GM19043 (cell line): ENCODE measurements around the gene PNKP.

ENCODE experiments used
- ATAC-seq: cut with Tn5 transposase; IDR thresholded peaks from one replicate; pipeline ENCODE4 v1.9.1; 2021; ENCODE audit warnings: low read depth; ENCODE audit not compliant: unreplicated experiment

Gene PNKP

GRCh38 chr19:49866933-49867782, at the start of gene PNKP:
Gene PNKP (minus strand): TSS chr19:49867576. CDS start chr19:49867204, 372 bp downstream.
- peak; percentile 36 for ATAC-seq

DNA sequence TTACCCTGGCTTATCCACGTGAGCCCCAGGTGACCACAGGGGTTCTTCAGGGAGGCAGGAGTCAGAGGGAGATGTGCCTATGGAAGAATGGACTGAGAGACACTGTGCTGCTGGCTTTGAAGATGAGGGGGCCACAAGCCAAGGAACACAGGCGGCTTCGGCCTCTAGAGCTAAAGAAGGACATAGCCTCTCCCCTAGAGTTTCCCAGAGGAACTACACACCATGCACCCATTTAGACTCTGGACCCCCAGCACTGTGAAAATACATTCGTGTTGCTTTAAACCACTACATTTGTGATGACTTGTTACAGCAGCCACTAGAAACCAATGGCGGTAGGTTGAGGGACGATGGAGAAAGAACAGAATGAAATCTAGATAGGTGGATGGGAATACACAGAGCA, 47.9 kb upstream of the PNKP start:
- ATAC-seq = no peak

- ATAC-seq = no peak
Measured at GRCh38 chr19:49913720-49914119, 46.3 kb upstream of the PNKP start.

DNA sequence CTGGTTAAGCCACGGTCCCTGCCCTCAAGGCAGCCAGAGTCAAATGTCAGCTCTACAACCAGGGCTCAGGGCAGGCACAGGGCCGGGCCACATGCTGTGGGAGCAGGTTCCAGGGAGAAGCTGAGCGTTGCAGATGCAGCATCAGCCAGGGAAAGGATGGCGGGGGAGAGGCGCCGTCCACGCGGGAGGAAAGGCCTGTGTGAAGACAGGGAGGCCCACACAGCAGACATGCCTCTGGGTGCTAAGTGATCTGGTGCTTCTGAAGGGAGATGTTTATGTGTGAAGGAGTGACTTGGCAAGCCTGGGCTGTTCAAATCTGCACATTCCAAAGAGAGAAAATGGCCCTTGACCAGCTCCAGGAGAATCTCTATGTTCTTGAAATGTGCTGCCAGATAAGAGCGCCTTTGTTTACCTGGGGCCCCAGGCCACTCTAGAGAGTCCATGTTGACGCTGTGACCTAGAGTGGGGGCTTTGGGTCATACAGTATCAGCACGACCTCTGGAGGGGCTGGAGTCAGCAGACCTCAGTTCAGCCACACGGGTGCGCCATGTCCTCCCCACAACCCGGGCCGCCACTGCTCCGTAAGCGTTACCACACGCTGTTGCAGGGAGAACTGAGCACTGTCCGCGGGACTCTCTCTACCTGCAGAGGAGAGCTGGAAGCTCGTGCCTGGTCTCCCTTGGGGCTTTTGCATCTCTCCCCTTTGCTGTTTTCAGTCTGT, 45.7 kb upstream of the PNKP start:
- no peak for ATAC-seq

DNA sequence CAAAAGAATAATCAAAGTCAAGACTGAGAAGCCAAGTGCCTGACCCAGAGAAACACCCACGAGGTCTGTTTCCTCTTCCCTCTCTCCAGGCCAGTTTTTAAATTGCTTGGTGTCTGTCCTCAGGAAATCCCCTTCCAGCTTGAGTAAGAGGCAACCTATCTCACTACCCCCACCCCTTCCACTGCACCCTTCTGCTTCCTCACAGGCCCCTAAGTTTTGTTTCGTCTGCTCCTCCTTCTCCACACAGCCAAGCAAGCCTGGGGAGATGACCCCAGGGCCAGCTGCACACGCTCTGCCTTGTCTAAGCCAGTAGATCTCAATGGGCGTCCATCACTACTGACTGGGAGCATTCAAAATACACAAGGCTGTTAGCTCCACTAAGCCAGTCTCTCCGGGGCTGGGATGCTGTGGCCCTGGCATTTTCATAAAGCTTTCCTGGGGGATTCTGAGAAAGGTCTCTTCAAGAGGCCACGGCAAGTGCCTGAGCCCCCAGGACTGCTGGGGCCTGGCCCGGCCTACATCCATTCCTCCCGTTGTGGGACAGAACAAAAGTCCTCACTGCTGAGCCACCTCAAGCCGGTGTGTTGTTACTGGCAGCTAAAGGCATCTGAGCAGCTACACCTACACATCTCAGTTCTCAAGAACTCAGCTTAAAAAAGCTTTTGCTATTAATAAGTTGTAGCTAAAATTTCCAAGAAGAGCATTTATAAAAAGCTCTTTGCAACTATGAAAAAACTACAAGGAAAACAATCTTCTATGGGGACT, 44.2 kb upstream of the PNKP start:
- ATAC-seq = no peak

DNA sequence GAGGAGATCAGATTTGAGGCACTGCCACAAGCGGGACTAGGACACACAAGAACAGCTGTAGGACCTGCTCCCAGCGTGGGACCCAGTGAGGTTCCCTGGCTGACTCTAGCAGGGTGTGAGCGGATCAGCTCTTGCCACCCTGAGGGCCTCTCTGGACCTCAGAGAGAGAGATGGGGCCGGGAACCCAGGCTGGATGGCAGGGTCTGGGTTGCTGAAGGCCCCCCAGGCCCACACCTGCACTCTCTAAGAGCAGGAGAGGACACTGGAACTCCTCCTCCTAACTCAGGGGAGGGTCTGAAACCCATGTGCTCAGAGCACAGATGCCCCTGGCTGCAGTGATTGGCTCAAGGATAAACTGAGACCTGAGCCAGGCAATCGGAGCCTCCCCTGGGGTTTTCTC, 42.8 kb upstream of the PNKP start:
- ATAC-seq = no peak

DNA sequence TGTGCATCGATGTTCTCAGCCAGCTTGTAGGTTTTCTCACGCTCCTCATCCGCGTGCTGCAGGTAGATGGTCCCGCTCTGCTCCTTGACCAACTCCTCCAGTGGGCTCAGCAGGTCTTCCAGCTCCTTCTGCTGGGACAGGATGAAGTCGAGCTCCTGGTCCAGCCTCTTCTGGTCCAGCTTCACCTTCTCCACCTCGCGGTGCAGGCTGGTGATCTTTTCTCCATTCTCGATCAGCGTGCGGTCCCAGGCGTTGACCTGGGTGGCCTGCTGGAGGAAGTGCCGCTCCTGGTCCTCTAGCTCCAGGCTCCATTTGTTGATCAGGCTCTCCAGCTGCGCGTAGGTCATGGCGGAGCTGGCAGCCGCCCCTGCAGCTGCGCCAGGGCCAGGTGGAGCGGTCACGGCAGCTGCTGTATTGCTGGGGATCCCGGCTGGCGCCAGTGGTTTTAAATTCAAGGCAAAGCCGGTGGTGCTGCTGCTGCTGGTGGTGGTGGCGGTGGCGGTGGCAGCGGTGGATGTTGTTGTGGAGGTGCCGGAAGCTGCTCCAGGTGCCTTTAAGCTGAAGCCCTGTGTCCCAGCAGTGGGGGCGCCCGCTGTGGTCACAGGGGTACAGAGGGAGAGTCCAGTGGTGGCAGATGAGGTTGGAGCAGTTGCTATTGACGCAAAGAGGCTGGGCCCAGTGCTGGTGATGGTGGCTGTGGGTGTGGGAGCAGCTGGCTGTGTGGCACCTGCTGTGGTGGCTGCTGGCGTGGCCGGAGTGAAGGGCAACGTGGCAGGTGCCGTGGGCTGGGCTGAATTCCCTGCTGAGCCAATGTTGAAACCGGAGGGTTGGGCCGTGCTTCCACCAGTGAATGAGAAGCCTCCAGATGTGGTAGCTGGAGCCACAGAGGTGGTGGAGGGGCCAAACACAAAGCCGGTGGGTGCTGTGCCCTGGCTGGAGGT, 41.4 kb upstream of the PNKP start:
- no peak for ATAC-seq

DNA sequence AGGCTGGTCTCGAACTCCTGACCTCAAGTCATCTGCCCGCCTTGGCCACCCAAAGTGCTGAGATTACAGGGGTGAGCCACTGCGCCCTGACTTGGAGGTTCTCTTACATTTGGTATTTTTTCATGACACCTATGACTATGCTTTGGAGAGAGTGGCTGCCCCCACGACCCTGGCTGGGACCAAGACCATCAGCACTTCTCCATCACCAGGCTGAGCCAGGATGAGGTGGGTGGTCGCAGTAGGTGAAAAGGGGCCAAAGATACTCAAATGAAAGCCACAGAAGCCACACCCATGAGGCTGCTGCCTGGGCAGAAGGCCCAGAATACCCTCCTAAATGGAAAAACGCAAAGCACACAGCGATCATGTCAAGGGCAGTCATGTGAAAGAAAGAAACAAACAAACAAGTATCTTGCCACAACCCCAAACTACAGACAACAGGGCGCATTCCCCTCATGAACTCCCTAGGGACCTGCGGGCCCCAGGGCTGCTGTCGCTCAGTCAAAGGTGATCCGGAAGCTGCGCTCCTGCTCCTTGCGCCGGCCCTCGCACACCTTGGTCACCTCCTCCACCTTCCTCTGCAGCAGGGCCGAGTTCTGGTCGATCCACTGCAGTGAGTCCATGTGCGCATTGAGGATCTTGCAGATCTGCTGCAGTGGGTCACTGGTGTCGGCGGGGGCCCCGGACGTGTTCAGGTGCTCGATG, 40.5 kb upstream of the PNKP start:
- no peak for ATAC-seq

DNA sequence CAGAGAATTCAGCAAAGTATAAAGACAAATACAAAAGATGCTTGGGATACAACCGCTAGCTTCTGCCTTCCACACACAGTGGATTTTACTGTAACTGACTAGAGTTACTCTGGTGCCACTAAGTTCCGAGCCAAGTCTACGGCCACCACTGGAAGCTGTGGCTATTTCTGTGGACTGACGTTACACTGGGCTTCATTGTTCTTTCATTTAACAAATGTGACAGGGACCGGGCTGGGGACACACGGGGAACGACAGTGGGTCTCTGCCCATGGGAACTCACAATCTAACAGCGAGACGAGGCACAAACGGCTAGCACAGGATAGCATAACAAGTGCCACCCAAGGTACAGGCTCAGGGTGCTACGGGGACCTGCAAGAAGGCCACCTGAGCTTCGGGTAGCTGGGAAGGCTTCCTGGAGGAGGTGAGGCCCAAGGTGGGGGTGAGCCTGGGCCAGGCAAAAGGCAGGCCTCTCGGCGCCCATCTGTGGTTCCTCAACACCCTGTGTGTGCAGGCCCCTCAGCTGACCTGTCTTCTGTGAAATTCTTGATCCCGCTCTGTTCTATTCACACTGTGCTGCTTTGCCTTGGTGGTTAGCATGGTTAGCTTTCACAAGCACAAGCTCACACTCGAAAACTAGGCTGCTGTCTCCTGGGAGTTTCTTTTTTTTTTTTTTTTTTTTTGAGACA, 39.6 kb upstream of the PNKP start:
- ATAC-seq = no peak

DNA sequence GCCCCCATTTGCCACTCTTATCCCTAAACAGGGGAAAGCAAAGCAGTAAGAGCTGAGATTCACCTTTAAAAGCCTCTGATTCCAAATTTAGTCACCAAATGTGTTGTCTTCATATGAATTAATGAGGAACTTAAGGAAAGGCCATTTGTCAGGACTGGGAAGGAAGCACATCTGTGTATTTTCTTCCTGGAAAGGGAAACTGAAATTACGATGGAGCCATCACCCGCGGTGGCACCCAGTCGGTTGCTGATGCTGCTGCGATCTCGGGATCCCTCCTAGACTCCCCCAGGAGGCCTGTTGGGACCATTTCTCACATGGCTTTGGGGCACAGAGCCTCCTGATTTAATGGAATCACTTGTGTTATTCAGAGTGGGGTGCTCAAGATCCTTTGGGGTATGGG, 36.8 kb upstream of the PNKP start:
- ATAC-seq = no peak

DNA sequence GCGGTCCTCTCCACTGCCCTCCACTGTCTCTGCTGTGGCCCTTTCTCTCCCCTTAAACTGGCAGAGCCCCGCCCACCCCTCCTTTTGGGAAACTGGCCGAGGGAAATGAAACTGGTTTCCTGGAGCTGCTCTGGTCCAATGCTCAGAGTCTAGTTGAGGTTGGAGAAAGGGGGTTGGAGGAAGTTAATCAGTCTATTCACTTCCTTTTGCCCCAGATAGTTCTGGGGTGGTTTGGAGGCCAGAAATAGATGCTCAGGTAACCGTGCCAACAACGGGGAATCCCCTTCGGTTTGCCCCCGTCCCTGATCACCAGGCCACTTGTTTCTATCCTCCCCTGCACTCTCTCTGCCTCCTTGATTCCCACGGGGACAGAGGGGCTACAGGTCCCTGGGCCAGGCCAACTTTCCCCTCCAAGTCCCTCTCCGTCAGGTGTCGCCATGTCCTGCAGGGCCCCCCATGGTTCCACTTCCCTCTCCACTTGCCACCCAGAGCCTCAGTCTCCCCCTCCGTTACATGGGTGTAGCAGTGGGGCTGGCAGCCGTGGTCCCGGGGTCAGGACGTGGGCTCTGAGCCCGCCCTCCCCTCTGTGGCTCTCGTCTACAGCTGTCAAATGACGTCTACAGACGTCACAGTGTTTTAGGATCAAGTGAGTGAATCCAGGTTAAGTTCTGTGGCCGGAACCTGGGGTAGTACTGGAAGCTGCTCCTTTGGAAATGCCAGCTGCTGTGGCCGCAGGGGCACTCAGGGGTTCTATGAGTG, 29.7 kb upstream of the PNKP start, which contains the start of gene IL4I1:
IL4I1 (minus strand) TSS at position 25 of the 759 bp plus-strand sequence. CDS start 727 bp downstream, outside the sequence.
- ATAC-seq = peak; percentile 67

- no peak for ATAC-seq
Measured at GRCh38 chr19:49895566-49896297, 28.4 kb upstream of the PNKP start.

DNA sequence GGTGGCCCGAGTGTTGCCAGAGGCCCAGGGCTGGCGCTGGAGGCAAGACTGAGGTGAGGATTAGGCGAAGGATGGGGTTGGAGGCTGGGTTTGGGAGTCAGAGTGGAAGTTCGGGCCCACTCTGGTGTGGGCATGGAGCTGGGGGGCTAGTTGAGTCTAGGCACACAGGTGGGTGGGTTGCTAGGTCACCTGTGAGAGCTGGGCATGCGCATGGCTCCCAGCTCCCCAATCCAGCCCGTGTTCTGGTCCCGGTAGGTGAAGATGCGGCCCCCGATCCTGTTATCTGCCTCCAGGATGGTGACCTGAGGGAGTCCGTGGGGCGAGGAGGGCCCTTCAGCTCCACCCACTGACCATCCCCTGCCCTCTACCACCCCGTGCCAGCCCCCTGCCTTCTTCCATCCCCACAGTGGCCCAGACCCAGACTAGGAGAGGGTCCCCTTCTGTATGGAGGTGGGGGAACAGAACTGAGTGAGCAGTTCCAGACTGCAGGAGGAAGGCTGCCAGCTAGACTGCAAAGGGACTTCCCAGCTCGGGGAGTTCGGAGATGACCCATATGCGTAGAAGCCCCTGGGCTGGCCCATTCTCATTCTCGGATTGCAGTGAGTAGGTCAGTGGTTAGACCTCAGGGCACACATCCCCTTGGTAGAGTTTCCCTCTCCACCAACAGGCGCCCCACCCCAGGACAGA, 27.6 kb upstream of the PNKP start:
- ATAC-seq = no peak

- ATAC-seq = no peak
Measured at GRCh38 chr19:49894011-49894664, 26.8 kb upstream of the PNKP start.

- no peak for ATAC-seq
Measured at GRCh38 chr19:49892716-49893115, 25.3 kb upstream of the PNKP start.

DNA sequence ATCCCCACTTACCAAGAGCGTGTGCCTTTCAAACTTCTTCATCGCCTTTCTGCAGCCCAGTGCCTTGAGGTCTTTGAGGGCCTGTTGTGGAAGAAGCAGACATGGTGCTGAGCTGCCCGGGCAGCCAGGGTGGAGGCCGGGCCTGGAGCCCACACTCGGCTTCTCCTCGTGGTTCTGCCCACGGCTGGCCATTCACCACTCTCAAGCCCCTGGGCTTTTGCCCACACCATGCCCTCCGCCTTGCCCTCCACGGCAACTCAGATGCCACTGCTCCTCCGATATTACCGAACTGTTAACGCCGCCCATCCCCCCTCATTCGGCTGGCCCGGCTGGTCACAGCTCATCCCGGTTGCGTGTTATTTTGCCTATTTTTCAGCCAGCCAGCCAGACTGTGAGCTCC, 24.0 kb upstream of the PNKP start:
- ATAC-seq = no peak
